Subcutaneous adipose tissue (tissue), 4 donors: Measurements from ENCODE around the gene TCTA. TPM values are rescaled to one million over a fixed set of nuclear protein-coding genes. Genes with fewer than 3 reads are reported as not detected.

ENCODE experiments used
- CTCF ChIP-seq: fragments of 450-650 bp; IDR thresholded peaks from one replicate; pipeline ENCODE4 v1.5.1; 2016; ENCODE audit warnings: low read depth, mild to moderate bottlenecking, control low read depth, antibody characterized with exemption, moderate library complexity
- total RNA-seq, 4 donors: library from RNA; depleted of rRNA; stranded (reverse); fragments of >200 nt; gene quantifications; one replicate each; pipeline ENCODE4 v1.1.0, GENCODE V29; 2016

The TCTA gene
- total RNA-seq, 4 donors from 2014 or later = 18.1 to 25.8 (median 18.1) TPM

DNA sequence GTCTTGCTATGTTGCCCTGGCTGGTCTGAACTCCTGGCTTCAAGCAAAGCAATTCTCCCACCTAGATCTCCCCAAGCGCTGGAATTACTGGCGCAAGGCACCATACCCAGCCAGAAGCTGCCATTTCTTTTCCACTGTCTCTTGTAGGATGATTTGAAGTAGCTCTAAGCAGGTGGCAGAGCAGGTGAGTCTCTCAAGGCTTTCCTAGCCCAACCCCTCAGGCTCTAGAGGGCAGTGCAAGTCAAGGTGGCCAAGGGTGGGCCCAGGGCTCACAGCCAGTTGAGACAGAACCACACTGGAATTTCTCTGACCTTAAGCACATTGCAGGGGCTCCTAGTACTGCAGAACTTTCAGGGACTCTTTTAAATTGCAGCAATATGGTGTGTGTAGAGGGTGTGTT, 42.2 kb downstream of the TCTA start:
- TF ChIP-seq CTCF = no peak

DNA sequence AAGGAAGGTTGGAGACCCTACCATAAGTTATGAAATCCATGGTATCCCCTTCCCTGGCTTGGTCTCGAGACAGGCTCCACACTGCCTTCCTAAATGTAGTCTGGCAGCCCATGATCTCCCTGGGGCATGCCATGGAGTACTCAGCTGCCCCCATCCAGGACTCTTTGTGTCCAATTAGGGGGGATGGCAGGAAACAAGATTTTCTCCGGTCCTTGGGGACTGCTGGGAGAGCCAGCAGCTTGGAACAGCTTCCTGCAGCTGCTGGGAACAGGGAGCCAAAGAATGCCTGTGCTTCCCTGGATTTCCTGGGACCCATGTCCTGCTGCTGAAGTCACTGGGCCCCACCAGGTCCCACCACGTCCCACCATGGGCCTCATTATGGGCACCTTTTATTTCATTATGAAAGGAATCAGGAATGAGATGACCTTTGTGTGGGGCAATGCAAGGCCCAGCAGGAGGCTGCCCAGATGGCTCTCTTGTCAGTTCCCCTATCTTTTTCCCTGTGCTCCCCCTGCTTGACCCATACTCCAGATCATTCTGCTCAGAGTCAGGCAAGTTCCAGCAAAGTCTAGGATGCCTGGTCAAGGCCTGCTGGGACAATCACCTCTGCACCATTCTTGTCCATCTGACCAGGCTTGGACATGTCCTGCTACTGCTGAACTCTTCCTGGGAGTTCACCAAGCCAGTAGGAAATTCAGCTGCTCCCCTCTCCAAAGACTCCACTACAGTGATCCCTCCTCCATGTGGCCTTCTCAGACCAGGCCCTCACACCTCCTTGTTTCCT, 42.9 kb downstream of the TCTA start:
- no peak for TF ChIP-seq CTCF

DNA sequence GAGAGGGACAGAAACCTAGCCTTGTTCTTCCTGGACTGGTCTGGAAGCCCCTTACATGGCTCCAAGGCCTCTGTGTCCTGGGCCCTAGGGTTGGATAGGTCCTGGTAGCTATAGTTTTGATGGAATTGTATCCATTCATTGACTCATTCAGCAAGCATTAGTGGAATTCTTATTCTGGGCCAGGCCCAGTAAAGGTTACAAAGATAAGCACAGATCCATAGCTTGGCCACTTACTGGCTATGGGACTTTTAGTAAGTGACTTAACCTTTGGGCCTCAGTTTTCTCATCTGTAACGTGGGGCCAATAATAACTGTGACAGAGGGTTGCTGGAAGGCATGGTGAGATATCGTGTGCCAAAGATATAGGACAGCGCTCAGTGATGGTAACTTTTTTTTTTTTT, 44.2 kb downstream of the TCTA start:
- TF ChIP-seq CTCF = no peak

- no peak for TF ChIP-seq CTCF
These were observed 48.1 kb downstream of the TCTA start for GRCh38 chr3:49460188-49460890.

GRCh38 chr3:49460956-49461355, 48.7 kb downstream of the TCTA start:
- no peak for TF ChIP-seq CTCF

GRCh38 chr3:49461443-49462171, 49.4 kb downstream of the TCTA start:
- TF ChIP-seq CTCF = no peak

- TF ChIP-seq CTCF = no peak
These were observed 50.0 kb downstream of the TCTA start for GRCh38 chr3:49462222-49462621.
